DMS53 treated with DMSO at 0.1 percent for 48 hours (cell line): Measurements from ENCODE around the gene UTP14A.
A peak's percentile ranks its signal among the peaks of the same experiment; 100 is the strongest.
"Not testable (repeated sequence)": the region's sequence is repeated elsewhere in the genome, so short reads cannot be mapped to it uniquely, and the experiment has no call there.

Source experiments
- DNase-seq: peaks from one replicate; lab custom pipeline; 2025; ENCODE audit not compliant: unreplicated experiment; lab: John Stamatoyannopoulos, UW

The UTP14A gene, protein sequence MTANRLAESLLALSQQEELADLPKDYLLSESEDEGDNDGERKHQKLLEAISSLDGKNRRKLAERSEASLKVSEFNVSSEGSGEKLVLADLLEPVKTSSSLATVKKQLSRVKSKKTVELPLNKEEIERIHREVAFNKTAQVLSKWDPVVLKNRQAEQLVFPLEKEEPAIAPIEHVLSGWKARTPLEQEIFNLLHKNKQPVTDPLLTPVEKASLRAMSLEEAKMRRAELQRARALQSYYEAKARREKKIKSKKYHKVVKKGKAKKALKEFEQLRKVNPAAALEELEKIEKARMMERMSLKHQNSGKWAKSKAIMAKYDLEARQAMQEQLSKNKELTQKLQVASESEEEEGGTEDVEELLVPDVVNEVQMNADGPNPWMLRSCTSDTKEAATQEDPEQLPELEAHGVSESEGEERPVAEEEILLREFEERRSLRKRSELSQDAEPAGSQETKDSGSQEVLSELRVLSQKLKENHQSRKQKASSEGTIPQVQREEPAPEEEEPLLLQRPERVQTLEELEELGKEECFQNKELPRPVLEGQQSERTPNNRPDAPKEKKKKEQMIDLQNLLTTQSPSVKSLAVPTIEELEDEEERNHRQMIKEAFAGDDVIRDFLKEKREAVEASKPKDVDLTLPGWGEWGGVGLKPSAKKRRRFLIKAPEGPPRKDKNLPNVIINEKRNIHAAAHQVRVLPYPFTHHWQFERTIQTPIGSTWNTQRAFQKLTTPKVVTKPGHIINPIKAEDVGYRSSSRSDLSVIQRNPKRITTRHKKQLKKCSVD

GRCh38 chrX:129905787-129906580 lies at the start of gene UTP14A:
TSS of gene UTP14A (plus strand) at chrX:129906164. CDS start at chrX:129906211, 47 bp downstream.
- DNase-seq = peak; percentile 88

DNA sequence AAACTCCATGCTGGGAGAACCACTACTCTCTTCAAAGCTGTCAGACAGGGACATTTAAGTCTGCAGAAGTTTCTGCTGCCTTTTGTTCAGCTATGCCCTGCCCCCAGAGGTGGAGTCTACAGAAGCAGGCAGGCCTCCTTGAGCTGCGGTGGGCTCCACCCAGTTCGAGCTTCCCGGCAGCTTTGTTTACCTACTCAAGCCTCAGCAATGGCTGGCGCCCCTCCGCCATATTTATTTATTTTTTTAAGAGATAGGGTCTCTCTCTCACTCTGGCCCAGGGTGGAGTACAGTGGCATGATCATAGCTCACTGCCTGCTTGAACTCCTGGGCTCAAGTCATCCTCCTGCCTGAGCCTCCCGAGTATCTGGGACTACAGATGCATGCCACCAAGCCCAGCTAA lies 46.8 kb upstream of the UTP14A start:
- DNase-seq = not testable (repeated sequence)

GRCh38 chrX:129866321-129866720 lies 39.6 kb upstream of the UTP14A start:
- not testable (repeated sequence) for DNase-seq

DNA sequence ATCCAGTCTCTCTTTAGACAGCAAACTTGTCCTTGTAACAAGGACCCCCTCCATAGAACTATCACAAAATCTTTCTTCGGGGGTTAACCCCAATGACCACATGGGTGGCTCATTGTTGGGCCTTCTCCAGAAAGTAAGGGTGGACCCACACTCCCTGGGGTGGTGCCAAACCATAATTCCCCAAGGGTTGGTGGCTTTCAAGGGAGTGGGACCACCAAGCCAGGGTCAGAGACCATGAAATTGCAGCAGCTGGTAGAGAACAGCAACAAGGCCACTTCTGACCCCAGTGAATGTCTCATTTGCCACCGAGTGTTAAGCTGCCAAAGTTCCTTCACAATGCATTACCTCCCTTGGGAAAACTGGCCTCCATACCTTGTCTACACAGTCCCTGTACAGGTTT lies 33.4 kb upstream of the UTP14A start:
- DNase-seq = no peak

DNA sequence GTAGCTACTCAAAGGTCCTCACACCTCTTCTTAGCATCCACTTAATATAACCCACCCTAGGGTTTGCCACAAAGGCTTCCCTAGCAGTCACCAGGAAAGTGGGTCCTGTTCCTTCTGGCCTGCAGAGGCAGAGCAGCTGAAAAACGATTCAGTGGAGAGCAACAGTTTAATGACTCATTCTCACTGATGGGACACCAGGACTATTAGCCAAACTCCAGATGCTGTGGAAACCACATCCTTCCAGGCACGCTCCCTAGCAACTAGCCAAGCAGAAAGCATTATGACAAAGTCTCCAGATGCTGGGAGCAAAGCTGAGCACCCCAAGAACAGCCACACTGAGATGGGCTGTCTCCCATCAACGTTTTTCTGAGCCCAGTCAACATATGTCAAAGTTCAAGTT lies 30.3 kb upstream of the UTP14A start:
- DNase-seq = no peak

DNA sequence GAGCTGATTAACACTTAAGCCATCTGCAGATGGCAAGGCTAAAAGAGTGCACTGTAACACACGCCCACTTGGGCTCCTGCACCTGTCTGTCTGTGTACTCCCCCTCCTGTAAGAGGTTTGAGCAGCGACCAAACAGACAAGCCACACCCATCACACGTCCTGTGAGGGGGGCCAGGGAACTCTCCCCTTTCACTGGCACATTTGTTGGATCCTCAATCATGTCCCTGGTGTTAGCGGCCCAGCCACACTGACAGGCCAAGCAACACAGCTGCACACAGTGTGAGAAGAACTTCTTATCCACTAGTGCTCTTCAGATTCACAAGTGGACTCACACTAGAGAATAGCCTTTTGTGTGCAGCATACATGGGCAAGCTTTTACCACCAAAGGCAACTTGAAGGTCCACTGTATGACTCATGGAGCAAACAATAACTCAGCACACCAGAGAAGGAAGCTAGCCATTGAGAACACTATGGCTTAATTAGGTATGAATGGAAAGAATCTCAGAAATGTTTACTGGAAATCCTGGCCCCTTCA lies 29.1 kb upstream of the UTP14A start:
- DNase-seq = peak; percentile 94

DNA sequence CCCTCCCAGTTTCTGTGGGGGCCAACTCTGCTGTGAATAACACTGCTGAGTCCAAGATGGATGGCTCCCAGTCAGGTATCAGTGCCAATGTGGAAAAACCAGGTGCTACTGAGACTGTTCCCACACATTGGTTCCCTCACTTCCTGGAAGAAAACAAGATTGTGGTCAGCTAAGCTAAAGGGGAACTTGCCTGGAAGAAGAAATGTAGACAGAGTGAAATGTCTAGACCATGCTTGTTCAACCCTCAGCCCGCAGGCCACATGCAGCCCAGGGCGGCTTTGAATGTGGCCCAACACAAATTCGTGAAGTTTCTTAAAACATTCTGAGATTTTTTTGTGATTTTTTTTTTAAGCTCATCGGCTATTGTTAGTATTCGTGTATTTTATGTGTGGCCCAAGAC lies 28.6 kb upstream of the UTP14A start:
- DNase-seq = peak; percentile 63

DNA sequence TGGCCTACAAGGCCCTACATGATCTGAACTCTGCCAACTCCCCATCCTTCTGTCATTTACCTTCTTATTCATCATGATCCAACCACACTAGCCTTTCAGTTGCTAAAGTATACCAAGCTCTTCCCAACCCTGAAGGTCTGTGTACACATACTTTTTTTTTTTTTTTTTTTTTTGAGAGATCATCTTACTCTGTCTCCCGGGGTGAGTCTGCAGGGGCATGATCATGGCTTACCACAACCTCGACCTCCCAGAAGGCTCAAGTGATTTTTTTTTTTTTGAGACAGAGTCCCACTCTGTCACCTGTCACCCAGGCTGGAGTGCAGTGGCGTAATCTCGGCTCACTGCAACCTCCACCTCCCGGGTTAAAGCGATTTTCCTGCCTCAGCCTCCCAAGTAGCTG lies 5.9 kb upstream of the UTP14A start:
- DNase-seq = no peak

- DNase-seq = no peak
Observed at GRCh38 chrX:129908636-129909035, 2.7 kb downstream of the UTP14A start.

DNA sequence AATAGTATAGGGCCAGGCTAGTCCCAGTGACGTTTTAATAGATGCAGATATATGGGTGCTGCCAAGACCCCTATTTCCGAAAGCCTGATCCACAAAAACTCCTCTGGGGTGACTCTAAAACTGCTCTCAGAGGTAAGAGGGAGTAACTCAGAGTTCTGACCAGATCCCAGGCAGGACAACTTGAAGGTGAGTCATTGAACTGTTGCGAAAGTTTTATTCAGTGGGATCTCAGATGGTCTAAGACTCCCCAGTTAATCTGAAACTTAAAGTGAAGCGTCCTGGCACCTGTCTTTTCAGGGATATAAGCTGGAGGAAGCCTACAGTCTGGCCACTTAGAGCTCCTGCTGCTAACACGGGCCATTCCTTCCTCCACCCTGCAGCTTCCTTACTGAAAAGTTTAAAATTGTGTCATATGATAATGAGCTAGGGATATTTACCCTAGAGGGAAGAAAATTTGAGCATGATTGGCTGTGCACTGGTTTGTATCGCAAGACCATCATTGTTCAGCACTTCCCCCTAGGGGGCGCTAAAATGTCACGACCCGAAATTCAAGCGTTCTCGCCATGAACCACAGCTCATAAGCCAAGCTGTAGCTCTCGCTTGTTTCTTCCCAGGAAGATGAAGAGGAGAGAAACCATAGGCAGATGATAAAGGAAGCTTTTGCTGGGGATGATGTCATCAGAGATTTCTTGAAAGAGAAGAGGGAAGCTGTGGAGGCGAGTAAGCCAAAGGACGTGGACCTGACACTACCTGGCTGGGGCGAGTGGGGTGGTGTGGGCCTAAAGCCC lies 19.5 kb downstream of the UTP14A start:
- DNase-seq = peak; percentile 38

- DNase-seq = no peak
Observed at GRCh38 chrX:129930941-129931410, 25.0 kb downstream of the UTP14A start.

DNA sequence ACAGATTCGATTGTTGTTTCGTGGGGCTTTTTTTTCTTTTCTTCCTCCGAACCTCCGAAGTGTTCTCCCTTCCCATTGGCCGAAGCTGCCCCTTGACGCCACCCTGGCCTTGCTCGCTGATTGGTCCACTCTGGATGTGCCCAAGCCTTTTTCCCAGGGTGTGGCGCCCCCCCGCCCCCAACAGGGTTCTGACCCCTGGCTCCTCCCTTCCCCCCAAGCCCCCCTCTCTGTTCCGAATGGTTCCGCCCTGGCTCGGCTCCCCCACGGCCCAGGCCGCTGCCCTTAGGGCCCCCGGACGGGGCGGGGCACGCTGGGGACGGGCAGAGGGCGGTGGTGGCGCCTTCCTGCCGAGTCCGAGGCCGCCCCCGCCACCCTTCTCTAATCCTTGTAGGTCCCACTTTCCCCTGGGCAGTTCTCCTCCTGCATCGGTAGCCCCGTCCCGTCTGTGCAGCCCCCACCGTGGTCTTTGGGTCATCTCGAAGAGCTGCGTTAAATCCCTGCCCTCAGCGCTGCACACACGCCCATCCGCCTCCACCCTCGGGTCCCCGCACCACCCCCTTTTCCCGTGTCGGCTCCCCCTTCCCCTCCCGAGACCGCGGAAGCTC lies 25.5 kb downstream of the UTP14A start:
- DNase-seq = peak; percentile 71

- DNase-seq = peak; percentile 39
Observed at GRCh38 chrX:129932016-129932820, 26.3 kb downstream of the UTP14A start.

DNA sequence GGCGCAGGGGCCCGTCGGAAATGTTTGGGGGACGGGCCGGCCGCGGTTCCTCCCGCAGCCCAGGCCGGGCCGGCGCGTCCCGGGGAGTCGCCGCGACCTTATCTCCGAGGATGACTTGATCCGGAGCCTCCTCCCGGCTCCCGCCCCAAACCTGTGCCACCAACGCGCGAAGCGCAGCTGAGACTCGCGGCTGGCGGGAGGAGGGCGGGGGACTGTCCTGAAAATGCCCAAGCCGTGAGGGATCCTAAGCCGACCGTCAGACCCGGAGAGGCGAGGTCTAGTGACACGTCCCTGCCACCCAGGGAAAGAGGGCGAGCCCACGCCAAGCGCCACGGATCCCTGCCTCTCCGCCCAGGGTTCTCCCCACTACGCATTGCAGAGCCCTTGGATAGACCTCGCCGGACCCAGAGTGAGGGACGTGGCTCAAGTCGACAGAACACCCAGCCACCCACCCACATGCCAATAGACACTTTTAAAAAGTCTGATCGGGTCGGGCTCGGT lies 26.9 kb downstream of the UTP14A start:
- no peak for DNase-seq

DNA sequence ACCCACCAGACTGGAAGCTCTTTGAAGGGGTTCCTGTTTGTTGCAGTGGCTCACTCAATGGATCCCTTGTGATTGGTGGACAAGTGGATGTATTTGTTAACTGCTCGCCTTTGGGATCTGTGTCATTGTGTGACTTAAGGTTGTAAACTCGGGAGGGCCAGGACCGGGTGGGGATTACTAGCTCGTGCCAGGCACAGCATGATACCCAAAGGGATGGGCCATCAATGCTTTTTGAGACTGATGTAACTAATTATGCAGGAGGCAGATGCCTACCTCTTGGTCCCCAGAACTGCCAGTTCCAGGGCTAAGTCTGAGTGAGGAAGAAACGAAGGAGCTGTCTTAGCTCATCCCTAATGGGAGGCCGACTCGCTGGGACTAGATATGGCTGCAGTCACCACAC lies 27.7 kb downstream of the UTP14A start:
- DNase-seq = no peak

DNA sequence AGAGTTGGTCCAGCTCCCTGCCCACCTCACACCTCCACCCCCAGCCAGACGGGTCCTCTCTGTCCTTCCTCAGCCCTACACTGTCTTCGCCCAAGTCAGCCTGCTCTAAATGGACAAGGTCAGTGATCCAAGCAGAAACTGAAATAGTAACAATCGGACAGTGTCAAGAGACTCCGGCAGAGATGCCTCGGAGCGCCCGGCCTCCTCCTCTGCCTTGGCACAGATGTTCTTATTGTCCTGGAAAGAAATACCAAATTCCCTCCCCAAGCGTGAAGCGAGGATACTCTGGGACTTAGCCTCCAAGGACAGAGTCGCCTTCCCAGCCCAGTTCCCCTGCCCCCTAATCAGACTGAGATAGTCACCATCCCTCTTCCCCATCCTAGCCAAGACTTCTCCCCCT lies 28.5 kb downstream of the UTP14A start:
- DNase-seq = no peak

DNA sequence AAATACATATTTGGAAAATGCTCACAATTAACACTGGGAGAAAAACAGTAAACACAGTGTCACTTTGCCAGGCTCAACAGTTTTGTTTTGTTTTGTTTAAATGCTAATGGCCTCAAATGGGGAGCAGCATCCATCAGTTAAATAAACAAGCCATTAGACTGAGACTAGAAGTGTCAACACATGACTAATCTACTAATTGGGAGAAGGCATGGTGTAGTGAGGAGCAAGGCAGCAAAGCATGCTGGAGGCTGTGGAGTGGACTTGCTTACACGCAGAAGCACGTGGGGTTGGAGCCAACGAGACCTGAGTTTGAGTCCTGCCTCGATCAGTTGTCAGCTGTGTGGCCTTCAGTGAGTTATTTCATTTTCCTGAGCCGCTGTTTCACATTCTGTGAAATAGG lies 29.0 kb downstream of the UTP14A start:
- no peak for DNase-seq

- DNase-seq = no peak
Observed at GRCh38 chrX:129938081-129938480, 32.1 kb downstream of the UTP14A start.

- no peak for DNase-seq
Observed at GRCh38 chrX:129939986-129940385, 34.0 kb downstream of the UTP14A start.
